Glutamatergic neuron (in vitro differentiated cells): ENCODE measurements around the gene BACE1. TPM values are rescaled to one million over a fixed set of nuclear protein-coding genes. Genes with fewer than 3 reads are reported as not detected.

Experiments used
- DNase-seq: peaks from one replicate; pipeline ENCODE4 v3.0.0; 2022
- H3K27ac Mint-ChIP-seq: one replicate; pipeline ENCODE4 v1.8.0; 2020; ENCODE audit warnings: mild to moderate bottlenecking, mixed read lengths, inconsistent platforms; ENCODE audit not compliant: unreplicated experiment
- H3K27me3 Mint-ChIP-seq: one replicate; pipeline ENCODE4 v1.8.0; 2020; ENCODE audit warnings: mild to moderate bottlenecking, moderate library complexity, mixed read lengths, inconsistent platforms; ENCODE audit not compliant: unreplicated experiment
- H3K36me3 Mint-ChIP-seq: one replicate; pipeline ENCODE4 v1.8.0; 2020; ENCODE audit warnings: mild to moderate bottlenecking, mixed read lengths, inconsistent platforms; ENCODE audit not compliant: unreplicated experiment
- H3K4me1 Mint-ChIP-seq: one replicate; pipeline ENCODE4 v1.8.0; 2020; ENCODE audit warnings: mild to moderate bottlenecking, low read depth, mixed read lengths, inconsistent platforms; ENCODE audit not compliant: unreplicated experiment
- H3K4me3 Mint-ChIP-seq: one replicate; pipeline ENCODE4 v1.8.0; 2020; ENCODE audit warnings: mild to moderate bottlenecking, mixed read lengths, inconsistent platforms; ENCODE audit not compliant: unreplicated experiment
- H3K9me3 Mint-ChIP-seq: one replicate; pipeline ENCODE4 v1.8.0; 2020; ENCODE audit warnings: mild to moderate bottlenecking, moderate library complexity, mixed read lengths, inconsistent platforms; ENCODE audit not compliant: unreplicated experiment
- total RNA-seq: library from RNA; stranded (reverse); fragmentation: NEBNext Ultra II Directional; extraction: Animal tissue kit (Norgen Biotek cat#: 25700); gene quantifications from one replicate; pipeline ENCODE4 v1.2.1, GENCODE V29; 2021; ENCODE audit not compliant: unreplicated experiment
- TF ChIP-seq, protein P1 (sequence below): fragments of 200-600 bp; sonication (generic); IDR thresholded peaks from one replicate; pipeline ENCODE4 v1.5.0; 2021; ENCODE audit not compliant: partially characterized antibody, unreplicated experiment

BACE1 gene
- total RNA-seq, 1 donor from 2014 or later = 47.4 TPM

DNA sequence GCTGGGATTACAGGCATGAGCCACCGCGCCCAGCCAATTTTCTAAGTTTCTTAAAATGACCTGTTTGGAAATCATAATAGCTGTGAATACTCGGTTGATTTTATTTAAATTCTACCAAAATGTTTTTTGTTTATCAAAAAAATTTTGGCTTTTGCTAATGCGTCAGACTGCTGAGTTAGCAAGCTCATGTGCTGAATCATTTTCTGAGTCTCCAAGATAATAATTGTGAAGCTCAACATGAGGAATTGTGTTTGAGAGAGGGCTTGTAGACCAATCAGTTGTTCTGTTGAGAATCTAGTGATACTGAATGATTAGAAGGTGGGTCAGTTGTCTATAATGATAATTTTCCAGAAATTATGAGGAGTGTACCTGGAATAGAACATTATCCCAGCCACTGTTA lies 67.7 kb downstream of the BACE1 start:
- no peak overlapping the region for H3K4me3 Mint-ChIP-seq
- peaks cover 2% of the 10 kb centered on the region for H3K9me3 Mint-ChIP-seq
- no peak overlapping the region for H3K27ac Mint-ChIP-seq
- DNase-seq = no peak
- TF ChIP-seq, protein P1, sequence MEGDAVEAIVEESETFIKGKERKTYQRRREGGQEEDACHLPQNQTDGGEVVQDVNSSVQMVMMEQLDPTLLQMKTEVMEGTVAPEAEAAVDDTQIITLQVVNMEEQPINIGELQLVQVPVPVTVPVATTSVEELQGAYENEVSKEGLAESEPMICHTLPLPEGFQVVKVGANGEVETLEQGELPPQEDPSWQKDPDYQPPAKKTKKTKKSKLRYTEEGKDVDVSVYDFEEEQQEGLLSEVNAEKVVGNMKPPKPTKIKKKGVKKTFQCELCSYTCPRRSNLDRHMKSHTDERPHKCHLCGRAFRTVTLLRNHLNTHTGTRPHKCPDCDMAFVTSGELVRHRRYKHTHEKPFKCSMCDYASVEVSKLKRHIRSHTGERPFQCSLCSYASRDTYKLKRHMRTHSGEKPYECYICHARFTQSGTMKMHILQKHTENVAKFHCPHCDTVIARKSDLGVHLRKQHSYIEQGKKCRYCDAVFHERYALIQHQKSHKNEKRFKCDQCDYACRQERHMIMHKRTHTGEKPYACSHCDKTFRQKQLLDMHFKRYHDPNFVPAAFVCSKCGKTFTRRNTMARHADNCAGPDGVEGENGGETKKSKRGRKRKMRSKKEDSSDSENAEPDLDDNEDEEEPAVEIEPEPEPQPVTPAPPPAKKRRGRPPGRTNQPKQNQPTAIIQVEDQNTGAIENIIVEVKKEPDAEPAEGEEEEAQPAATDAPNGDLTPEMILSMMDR = no peak
- no peaks in the 10 kb centered on the region for H3K27me3 Mint-ChIP-seq
- peaks cover 5% of the 10 kb centered on the region for H3K4me1 Mint-ChIP-seq
- H3K36me3 Mint-ChIP-seq = peaks cover 5% of the 10 kb centered on the region

DNA sequence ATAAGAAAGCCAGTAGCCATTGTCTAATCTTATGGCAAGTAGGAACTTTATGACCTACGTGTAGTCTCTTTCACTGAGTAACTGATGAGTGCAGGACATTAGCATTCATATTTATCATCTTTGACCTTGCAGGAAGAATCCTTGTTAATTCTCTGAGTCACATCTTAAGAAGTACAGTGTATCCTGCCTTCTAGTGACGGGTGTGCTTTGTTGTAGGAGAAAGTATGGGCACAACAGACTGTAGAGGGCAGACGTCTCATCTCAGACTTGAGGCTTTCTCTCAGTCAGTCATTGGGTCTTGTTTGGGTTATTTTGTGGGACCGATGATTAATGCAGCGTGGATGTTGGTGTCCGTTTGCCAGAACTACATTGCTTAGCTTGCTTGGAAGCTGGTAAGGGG lies 76.8 kb downstream of the BACE1 start:
- H3K27ac Mint-ChIP-seq = no peak overlapping the region
- no peaks in the 10 kb centered on the region for H3K27me3 Mint-ChIP-seq
- H3K36me3 Mint-ChIP-seq = no peaks in the 10 kb centered on the region
- DNase-seq = no peak
- TF ChIP-seq, protein P1 = no peak
- no peaks in the 10 kb centered on the region for H3K9me3 Mint-ChIP-seq
- H3K4me3 Mint-ChIP-seq = peak overlapping the region; percentile 7
- H3K4me1 Mint-ChIP-seq = peaks cover under 1% of the 10 kb centered on the region

DNA sequence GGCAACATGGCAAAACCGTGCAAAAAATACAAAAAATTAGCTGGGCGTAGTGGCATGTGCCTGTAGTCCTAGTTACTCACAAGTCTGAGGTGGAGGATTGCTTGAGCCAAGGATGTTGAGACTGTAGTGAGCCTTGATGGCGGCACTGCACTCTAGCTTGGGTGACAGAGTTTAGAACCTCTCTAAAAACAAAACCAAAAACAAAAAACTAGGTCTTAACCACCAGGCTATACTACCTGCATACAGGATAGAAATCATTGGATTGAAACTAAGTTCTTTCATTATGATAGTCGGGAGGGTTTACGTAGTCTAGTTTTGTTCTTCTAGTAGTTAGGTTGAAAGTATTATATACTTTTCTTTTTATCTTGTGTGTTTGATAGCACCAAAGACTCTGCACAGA lies 77.8 kb downstream of the BACE1 start:
- H3K4me1 Mint-ChIP-seq = peaks cover 10% of the 10 kb centered on the region
- no peak overlapping the region for H3K27ac Mint-ChIP-seq
- H3K36me3 Mint-ChIP-seq = no peaks in the 10 kb centered on the region
- TF ChIP-seq, protein P1 = no peak
- H3K4me3 Mint-ChIP-seq = no peak overlapping the region
- no peak for DNase-seq
- peaks cover 2% of the 10 kb centered on the region for H3K27me3 Mint-ChIP-seq
- peaks cover 2% of the 10 kb centered on the region for H3K9me3 Mint-ChIP-seq

Other genes with a start within 250 kb of the BACE1 start
- gene SIK3, start 217.8 kb downstream of the BACE1 start, total RNA-seq = 22.2 TPM
- gene PAFAH1B2, start 172.0 kb downstream of the BACE1 start, total RNA-seq = 161 TPM
- gene SIDT2, start 137.5 kb downstream of the BACE1 start, total RNA-seq = 23.6 TPM
- gene TAGLN, start 116.9 kb downstream of the BACE1 start, total RNA-seq = 6.1 TPM
- 109 TPM for gene PCSK7, start 84.2 kb downstream of the BACE1 start, total RNA-seq
- gene RNF214, start 83.6 kb downstream of the BACE1 start, total RNA-seq = 43.0 TPM
- gene BACE1-AS, start 24.9 kb downstream of the BACE1 start, total RNA-seq = 18.1 TPM
- 27.1 TPM for gene CEP164, start 11.6 kb upstream of the BACE1 start, total RNA-seq